T1000 (cell line): ENCODE data around the gene CD4.
"Not testable (repeated sequence)": the region's sequence is repeated elsewhere in the genome, so short reads cannot be mapped to it uniquely, and the experiment has no call there.

Experiments used
- DNase-seq: peaks from one replicate; lab custom pipeline; 2025; ENCODE audit warnings: mixed read lengths; lab: John Stamatoyannopoulos, UW

CD4 gene

GRCh38 chr12:6788972-6789924, at the start of gene CD4:
TSS of gene CD4 (plus strand) at chr12:6789528. CDS start at chr12:6800139, 10,611 bp downstream.
- no peak for DNase-seq

GRCh38 chr12:6742080-6742479, 47.2 kb upstream of the CD4 start:
- not testable (repeated sequence) for DNase-seq

- DNase-seq, result no peak
These were observed 46.5 kb upstream of the CD4 start for GRCh38 chr12:6742834-6743233.

GRCh38 chr12:6743300-6743699, 46.0 kb upstream of the CD4 start:
- not testable (repeated sequence) for DNase-seq

GRCh38 chr12:6745741-6746525, 43.4 kb upstream of the CD4 start:
- no peak for DNase-seq

DNA sequence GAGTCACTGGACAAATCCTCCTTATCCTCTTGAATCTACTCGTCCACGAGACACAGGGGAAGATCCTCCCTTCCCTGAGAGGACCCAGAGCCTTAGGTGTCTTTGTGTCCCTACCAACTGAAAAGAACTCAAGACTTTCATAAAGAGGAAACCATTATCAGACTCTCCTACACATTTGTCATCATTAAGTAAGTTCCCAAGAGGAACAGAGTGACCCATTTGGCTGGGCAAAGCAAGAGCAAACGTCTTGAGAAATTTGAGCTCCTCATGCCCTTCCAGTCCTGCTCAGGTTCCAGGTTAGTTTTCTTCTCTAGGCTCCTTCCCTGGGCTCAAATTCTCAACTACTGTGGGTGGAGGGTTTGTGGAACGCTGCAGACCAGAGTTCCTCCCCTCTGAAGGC, 42.1 kb upstream of the CD4 start:
- no peak for DNase-seq

DNA sequence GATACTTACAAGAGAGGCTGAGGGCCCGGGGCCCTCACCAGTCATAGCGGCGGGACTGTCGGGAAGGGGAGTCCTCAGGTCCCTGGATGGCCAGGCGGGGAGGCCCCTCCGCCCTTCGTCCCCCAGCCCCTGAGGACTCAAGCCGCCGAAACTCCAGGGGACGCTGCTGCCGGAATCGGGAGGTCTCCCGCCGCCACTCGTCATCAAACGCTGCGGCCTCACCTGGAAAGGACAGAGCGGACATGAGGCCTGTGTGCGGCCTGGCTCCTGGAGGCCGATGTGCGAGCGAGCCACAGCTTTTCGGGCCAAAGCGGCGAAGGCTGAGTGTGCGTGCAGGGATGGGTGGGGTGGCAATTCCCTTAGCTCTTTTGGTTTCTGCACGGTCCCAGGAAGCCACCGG, 40.6 kb upstream of the CD4 start:
- no peak for DNase-seq

- no peak for DNase-seq
These were observed 38.8 kb upstream of the CD4 start for GRCh38 chr12:6750506-6750905.

- no peak for DNase-seq
These were observed 37.6 kb upstream of the CD4 start for GRCh38 chr12:6751767-6752166.

- DNase-seq, result peak; percentile 3
These were observed 37.0 kb upstream of the CD4 start for GRCh38 chr12:6752167-6752920.

DNA sequence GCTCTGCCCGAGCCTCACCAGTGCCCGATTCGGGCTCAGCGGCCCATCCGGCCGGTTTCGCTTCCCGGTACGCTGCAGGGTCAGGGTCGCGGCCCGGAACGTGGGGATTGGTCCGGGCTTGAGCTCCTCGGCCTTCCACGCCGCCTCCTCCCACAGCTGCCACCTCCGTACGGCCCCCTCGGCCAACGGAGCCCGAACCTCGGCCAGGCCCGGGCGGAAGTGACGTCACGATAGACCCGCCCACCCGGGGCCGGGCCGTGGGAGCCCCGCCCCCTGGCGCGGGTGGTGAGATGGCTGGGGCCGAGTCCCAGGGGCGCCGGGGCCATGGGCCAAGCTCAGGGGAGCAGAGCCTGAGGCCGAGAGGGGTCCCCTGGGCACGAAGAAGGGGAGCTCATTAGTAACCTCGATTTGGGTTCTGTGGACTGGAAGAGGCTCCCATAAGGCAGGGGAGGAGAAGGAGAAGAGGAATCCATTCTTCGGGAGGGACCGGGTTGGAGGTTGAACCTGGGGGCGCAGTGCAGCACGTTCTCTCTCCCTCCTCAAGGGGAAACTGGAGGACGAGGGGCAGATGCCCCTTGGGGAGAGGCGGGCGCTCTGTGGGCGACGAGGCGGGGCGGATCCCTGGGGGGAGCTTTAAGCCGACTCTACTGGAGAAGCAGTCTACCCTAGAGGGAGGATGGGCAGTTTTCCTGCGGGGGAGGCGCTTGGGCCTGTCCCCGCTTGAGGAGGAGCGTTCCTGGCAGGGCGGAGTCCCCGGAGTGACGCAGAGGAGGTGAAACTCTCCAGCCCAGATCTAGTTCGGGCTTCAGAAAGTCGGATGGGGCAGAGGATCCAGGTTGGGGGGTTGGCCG, 36.2 kb upstream of the CD4 start, which contains the start of gene MLF2:
Gene MLF2, minus strand, starts transcription at position 221 of the 851 bp plus-strand sequence. CDS start 807 bp downstream, outside the sequence.
- peak; percentile 93 for DNase-seq

- DNase-seq, result no peak
These were observed 35.5 kb upstream of the CD4 start for GRCh38 chr12:6753772-6754356.

DNA sequence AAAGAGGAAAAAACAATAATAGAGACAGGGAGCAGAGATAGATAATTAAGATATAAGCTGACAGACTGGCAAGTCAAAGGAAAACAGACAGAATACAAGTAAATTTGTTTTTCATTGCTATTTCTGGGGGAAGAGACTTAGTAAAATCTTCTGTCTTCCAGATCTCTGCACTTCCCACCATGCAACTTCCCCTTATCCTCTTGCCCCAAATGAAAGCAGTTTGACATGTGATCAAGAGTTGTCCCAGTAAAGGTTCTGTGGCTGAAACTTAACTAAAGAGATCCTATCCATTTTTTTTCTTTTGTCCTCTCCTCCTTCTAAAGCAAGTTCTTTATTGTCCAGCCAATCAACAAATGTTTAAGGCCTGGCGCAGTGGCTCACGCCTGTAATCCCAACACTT, 34.9 kb upstream of the CD4 start:
- DNase-seq, result no peak

- no peak for DNase-seq
These were observed 32.2 kb upstream of the CD4 start for GRCh38 chr12:6757028-6757690.

- DNase-seq, result no peak
These were observed 30.7 kb upstream of the CD4 start for GRCh38 chr12:6758506-6759095.

- no peak for DNase-seq
These were observed 29.6 kb upstream of the CD4 start for GRCh38 chr12:6759741-6760140.

- no peak for DNase-seq
These were observed 25.9 kb upstream of the CD4 start for GRCh38 chr12:6763380-6763779.

DNA sequence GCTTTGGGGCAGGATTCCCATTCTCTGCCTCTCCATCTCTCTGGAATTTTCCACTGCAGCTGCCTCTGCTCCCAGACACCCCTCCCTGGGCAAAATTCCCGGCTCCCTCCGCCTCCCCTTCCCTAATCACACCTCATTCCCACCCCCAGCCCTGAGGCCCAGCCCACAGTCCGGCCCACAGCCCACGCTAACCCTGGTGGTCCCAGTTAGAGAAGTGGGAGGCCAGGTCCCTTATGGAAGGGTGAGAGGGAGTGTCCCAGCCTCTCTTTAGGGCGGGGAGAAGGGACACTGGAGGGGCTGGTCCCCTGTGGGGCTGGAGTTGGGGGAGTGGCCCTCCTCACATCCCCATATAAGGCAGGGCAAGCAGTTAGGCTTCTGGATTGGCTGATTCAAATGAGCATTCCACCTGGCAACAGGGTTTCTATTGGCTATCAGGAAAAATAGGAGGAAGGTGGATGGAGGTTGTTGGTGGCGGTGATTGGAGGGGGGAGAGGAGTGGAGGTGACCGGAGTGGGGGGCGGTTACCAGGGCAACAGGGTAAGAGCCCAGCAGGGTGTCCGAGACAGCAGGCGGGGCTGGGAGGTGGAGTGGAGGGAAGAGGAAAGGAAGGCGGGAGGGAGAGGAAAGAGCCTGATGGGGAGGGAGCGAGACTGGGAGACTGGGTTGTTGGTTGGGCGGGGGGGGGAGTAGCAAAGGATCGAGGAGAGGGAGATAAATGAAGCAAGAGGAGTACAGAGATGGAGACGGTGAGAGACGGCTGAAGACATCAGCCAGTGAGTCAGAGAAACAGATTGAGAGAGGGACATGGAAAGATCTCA, 25.1 kb upstream of the CD4 start:
- DNase-seq, result peak; percentile 91
